GM12891 (cell line): ENCODE results near the gene ASIC2.

Source experiments
- POLR2A ChIP-seq: IDR thresholded peaks from 2 replicates; pipeline ENCODE4 v1.6.1; 2011; ENCODE audit warnings: low read depth, low read length, control low read depth
- POLR2AphosphoS5 ChIP-seq: IDR thresholded peaks from 2 replicates; pipeline ENCODE4 v1.6.1; 2011; ENCODE audit warnings: low read depth, low read length, control low read depth
- POU2F2 ChIP-seq: IDR thresholded peaks from 2 replicates; pipeline ENCODE4 v1.6.1; 2011; ENCODE audit warnings: low read depth, mild to moderate bottlenecking, control low read depth, low read length, moderate library complexity
- SPI1 ChIP-seq: IDR thresholded peaks from 2 replicates; pipeline ENCODE4 v1.6.1; 2011; ENCODE audit warnings: low read depth, low read length, control low read depth
- TAF1 ChIP-seq: IDR thresholded peaks from 2 replicates; pipeline ENCODE4 v1.6.1; 2011; ENCODE audit warnings: low read depth, low read length, control low read depth

- TF ChIP-seq POLR2AphosphoS5 (no peak), POLR2A (no peak), TAF1 (no peak), SPI1 (no peak), POU2F2 (no peak)
Measured at GRCh38 chr17:33009636-33010035, 283.5 kb downstream of the ASIC2 start.
